ENCODE measurements around the gene TMEM273.

TMEM273 gene
- total RNA-seq: 10.9 reads per million, percentile 33 among the genes with 10 or more reads in this experiment

- DNase-seq: no peak
These were observed at the start of gene TMEM273 for GRCh38 chr10:49187950-49188761. Gene TMEM273, minus strand, starts transcription at chr10:49188391. Its CDS starts 55 bp downstream, at chr10:49188336.

- no peak for DNase-seq
These were observed 49.8 kb upstream of the TMEM273 start for GRCh38 chr10:49237985-49238384.

GRCh38 chr10:49235392-49235791, 47.2 kb upstream of the TMEM273 start:
- DNase-seq: no peak

- DNase-seq: no peak
These were observed 43.1 kb upstream of the TMEM273 start for GRCh38 chr10:49231086-49231820.

GRCh38 chr10:49230004-49230403, 41.8 kb upstream of the TMEM273 start:
- no peak for DNase-seq

- no peak for DNase-seq
These were observed 40.5 kb upstream of the TMEM273 start for GRCh38 chr10:49228677-49229076.

- DNase-seq: no peak
These were observed 39.2 kb upstream of the TMEM273 start for GRCh38 chr10:49227406-49227805.

- DNase-seq: no peak
These were observed 38.4 kb upstream of the TMEM273 start for GRCh38 chr10:49226594-49226993.

- no peak for DNase-seq
These were observed 37.2 kb upstream of the TMEM273 start for GRCh38 chr10:49225218-49225876.

GRCh38 chr10:49223205-49223604, 35.0 kb upstream of the TMEM273 start:
- DNase-seq: no peak

- no peak for DNase-seq
These were observed 34.0 kb upstream of the TMEM273 start for GRCh38 chr10:49222170-49222569.

GRCh38 chr10:49220679-49221078, 32.5 kb upstream of the TMEM273 start:
- no peak for DNase-seq

GRCh38 chr10:49220031-49220430, 31.8 kb upstream of the TMEM273 start:
- no peak for DNase-seq

- no peak for DNase-seq
These were observed 31.1 kb upstream of the TMEM273 start for GRCh38 chr10:49219248-49219647.

- no peak for DNase-seq
These were observed 30.3 kb upstream of the TMEM273 start for GRCh38 chr10:49218480-49218879.

GRCh38 chr10:49217645-49218044, 29.5 kb upstream of the TMEM273 start:
- no peak for DNase-seq

GRCh38 chr10:49213211-49213610, 25.0 kb upstream of the TMEM273 start:
- DNase-seq: no peak

GRCh38 chr10:49212783-49213182, 24.6 kb upstream of the TMEM273 start:
- DNase-seq: no peak

GRCh38 chr10:49212076-49212475, 23.9 kb upstream of the TMEM273 start:
- DNase-seq: no peak

- no peak for DNase-seq
These were observed 20.8 kb upstream of the TMEM273 start for GRCh38 chr10:49208996-49209395.

- no peak for DNase-seq
These were observed 19.8 kb upstream of the TMEM273 start for GRCh38 chr10:49207936-49208487.

GRCh38 chr10:49207113-49207512, 18.9 kb upstream of the TMEM273 start:
- no peak for DNase-seq

- DNase-seq: no peak
These were observed 17.0 kb upstream of the TMEM273 start for GRCh38 chr10:49205206-49205605.
